Sigmoid colon (tissue), 4 donors: ENCODE data around the gene ZNF507.

Source experiments
- CTCF ChIP-seq, 4 experiments: fragments of 450-650 bp in 3 of 4; fragments of 200-600 bp in 1 of 4; IDR thresholded peaks; one replicate each; pipeline ENCODE4 v1.5.1; 2016 to 2019; ENCODE audit warnings: antibody characterized with exemption in 4 of 4, mild to moderate bottlenecking in 3 of 4, moderate library complexity in 2 of 4
- EP300 ChIP-seq, 4 donors: sonication (generic); formaldehyde crosslinking; IDR thresholded peaks; one replicate each; pipeline ENCODE4 v1.6.1; 2017; ENCODE audit warnings: antibody characterized with exemption in 4 of 4
- POLR2A ChIP-seq, 2 donors: fragments of 450-650 bp; IDR thresholded peaks; one replicate each; pipeline ENCODE4 v1.6.1; 2016; ENCODE audit warnings: antibody characterized with exemption in 2 of 2, mild to moderate bottlenecking in 2 of 2, moderate library complexity in 2 of 2
- POLR2AphosphoS5 ChIP-seq, 4 donors: sonication (generic); formaldehyde crosslinking; IDR thresholded peaks; one replicate each; pipeline ENCODE4 v1.6.1; 2017; ENCODE audit warnings: antibody characterized with exemption in 4 of 4

- no peak for TF ChIP-seq CTCF (IDR thresholded peaks at IDR 0.05)
- TF ChIP-seq POLR2AphosphoS5 (IDR thresholded peaks at IDR 0.05): no peak
- no peak for TF ChIP-seq POLR2A (IDR thresholded peaks at IDR 0.05)
- no peak for TF ChIP-seq EP300 (IDR thresholded peaks at IDR 0.05)
Measured at GRCh38 chr19:32362318-32362691, 16.9 kb downstream of the ZNF507 start.
